22Rv1 (cell line): ENCODE results near the gene TCF4.

Experiments used
- ZFX ChIP-seq: fragments of 450-650 bp; IDR thresholded peaks from 2 replicates; pipeline ENCODE4 v1.6.1; 2017; ENCODE audit warnings: antibody characterized with exemption, borderline replicate concordance
- TF ChIP-seq, protein P1 (sequence below): fragments of 450-650 bp; IDR thresholded peaks from 2 replicates; pipeline ENCODE4 v1.5.1; 2017; ENCODE audit warnings: mild to moderate bottlenecking

DNA sequence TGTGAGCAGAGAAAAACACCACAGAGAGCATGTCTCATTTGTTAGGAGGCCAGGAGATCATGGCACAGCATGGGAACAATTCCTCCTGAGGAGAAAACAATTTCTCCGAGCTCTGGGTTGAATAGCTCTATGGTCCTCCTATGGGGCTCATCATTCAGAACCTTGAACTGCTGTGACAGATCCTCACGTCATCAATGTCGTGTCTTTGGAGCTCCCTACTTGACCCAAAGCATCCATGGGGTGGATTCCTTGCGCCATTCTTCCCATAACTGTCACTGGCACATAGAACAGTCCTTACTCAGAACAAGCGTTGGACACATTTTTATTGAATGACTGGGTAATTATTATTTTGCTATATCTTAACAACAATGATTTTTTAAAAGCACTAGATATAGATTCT is 15.8 kb upstream of the TCF4 start:
- TF ChIP-seq, protein P1, sequence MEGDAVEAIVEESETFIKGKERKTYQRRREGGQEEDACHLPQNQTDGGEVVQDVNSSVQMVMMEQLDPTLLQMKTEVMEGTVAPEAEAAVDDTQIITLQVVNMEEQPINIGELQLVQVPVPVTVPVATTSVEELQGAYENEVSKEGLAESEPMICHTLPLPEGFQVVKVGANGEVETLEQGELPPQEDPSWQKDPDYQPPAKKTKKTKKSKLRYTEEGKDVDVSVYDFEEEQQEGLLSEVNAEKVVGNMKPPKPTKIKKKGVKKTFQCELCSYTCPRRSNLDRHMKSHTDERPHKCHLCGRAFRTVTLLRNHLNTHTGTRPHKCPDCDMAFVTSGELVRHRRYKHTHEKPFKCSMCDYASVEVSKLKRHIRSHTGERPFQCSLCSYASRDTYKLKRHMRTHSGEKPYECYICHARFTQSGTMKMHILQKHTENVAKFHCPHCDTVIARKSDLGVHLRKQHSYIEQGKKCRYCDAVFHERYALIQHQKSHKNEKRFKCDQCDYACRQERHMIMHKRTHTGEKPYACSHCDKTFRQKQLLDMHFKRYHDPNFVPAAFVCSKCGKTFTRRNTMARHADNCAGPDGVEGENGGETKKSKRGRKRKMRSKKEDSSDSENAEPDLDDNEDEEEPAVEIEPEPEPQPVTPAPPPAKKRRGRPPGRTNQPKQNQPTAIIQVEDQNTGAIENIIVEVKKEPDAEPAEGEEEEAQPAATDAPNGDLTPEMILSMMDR: no peak
- TF ChIP-seq ZFX: no peak
